ENCODE data around the gene FAM240A. TPM values are rescaled to one million over a fixed set of nuclear protein-coding genes. Genes with fewer than 3 reads are reported as not detected.
A peak's percentile ranks its signal among the peaks of the same experiment; 100 is the strongest.

The FAM240A gene
- total RNA-seq, 2 donors from 2014 or later: not detected

DNA sequence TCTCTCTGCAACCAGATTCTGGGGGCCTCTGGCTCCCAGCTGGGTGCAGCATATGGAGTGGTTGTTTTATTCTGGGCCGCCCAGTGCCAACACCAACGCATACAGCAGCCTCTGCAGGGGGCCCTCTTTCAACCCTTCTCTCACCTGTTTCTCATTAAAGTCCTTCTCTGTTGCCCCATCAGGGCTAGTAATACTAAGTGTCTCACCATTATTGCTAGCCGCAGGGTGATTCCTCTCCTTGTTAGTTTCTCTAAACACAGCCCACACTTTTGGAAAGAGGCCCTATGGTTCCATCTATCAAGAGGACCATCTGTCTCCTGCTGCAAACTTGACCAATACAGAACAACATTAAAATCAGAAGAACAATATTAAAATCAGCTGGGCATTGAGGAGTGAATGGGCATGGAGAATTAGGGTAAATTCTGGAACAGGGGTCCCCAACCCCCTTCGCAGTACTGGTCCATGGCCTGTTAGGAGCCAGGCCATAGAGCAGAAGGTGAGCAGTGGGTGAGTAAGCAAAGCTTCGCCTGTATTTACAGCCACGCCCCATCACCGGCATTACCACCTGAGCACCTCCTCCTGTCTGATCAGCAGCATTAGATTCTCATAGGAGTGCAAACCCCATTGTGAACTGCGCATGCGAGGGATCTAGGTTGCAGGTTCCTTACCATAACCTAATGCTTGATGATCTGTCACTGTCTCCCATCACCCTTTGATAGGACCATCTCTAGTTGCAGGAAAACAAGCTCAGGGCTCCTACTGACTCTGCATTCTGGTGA, 44.6 kb downstream of the FAM240A start:
- no peaks in the 10 kb centered on the region for H3K36me3 ChIP-seq (ENCODE audit: control insufficient read depth, insufficient read depth, low read length)
- H3K9ac ChIP-seq (ENCODE audit: extremely low read depth, low read length, poor library complexity, severe bottlenecking): no peak overlapping the region
- DNase-seq: no peak
- H3K4me1 Mint-ChIP-seq: peaks cover 35% of the 10 kb centered on the region
- H3K4me3 ChIP-seq (ENCODE audit: low read length): no peak overlapping the region
- WGBS, 2 experiments (ENCODE audit: insufficient coverage in 1 of 2, insufficient read length in 1 of 2): 83% methylated on average over 4 to 9 of the region's 9 CpGs
- peaks cover 9% of the 10 kb centered on the region for H3K9me3 Mint-ChIP-seq
- TF ChIP-seq, protein P1, sequence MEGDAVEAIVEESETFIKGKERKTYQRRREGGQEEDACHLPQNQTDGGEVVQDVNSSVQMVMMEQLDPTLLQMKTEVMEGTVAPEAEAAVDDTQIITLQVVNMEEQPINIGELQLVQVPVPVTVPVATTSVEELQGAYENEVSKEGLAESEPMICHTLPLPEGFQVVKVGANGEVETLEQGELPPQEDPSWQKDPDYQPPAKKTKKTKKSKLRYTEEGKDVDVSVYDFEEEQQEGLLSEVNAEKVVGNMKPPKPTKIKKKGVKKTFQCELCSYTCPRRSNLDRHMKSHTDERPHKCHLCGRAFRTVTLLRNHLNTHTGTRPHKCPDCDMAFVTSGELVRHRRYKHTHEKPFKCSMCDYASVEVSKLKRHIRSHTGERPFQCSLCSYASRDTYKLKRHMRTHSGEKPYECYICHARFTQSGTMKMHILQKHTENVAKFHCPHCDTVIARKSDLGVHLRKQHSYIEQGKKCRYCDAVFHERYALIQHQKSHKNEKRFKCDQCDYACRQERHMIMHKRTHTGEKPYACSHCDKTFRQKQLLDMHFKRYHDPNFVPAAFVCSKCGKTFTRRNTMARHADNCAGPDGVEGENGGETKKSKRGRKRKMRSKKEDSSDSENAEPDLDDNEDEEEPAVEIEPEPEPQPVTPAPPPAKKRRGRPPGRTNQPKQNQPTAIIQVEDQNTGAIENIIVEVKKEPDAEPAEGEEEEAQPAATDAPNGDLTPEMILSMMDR (conservative IDR thresholded peaks at IDR 0.05): no peak
- H3K36me3 Mint-ChIP-seq (ENCODE audit: low read depth): no peaks in the 10 kb centered on the region
- peaks cover 2% of the 10 kb centered on the region for H3K27me3 Mint-ChIP-seq (ENCODE audit: insufficient read depth)
- no peaks in the 10 kb centered on the region for H3K27me3 ChIP-seq (ENCODE audit: control insufficient read depth, insufficient read depth, low read length, poor library complexity, severe bottlenecking)
- H3K4me3 Mint-ChIP-seq: no peak overlapping the region
- H3K27ac Mint-ChIP-seq: no peak overlapping the region
- H3K9me3 ChIP-seq (ENCODE audit: control insufficient read depth, low read length): peaks cover 8% of the 10 kb centered on the region
- peaks cover 6% of the 10 kb centered on the region for H3K4me1 ChIP-seq (ENCODE audit: control insufficient read depth, insufficient read depth, low read length)
- no peak overlapping the region for H3K27ac ChIP-seq (ENCODE audit: low read depth, low read length)

DNA sequence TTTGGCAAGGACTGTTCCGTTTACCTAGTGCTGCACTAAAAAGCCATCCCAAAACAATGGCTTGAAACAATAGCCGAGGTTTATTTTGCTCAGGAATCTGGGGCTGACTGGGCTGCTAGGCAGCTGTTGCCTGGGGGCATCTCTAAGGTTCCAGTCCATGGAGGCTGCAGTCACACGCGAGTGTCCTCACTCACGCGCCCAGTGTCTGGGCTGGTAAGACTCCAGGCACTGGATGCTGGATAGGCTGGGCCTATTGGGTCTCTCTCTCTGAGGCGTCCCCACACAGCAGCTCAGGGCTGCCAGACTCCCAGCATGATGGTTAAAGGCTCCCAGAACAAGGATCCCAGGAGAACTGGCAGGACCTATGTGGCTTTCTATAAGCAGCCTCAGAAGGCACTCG, 47.0 kb downstream of the FAM240A start:
- H3K9ac ChIP-seq (ENCODE audit: extremely low read depth, low read length, poor library complexity, severe bottlenecking): no peak overlapping the region
- DNase-seq: peak; percentile 52
- Mint-ChIP-seq H3K4me3 (no peak overlapping the region), H3K36me3 (ENCODE audit: low read depth) (no peaks in the 10 kb centered on the region), H3K27me3 (ENCODE audit: insufficient read depth) (peaks cover 2% of the 10 kb centered on the region), H3K27ac (no peak overlapping the region), H3K4me1 (peaks cover 44% of the 10 kb centered on the region), H3K9me3 (no peaks in the 10 kb centered on the region)
- no peaks in the 10 kb centered on the region for H3K27me3 ChIP-seq (ENCODE audit: control insufficient read depth, insufficient read depth, low read length, poor library complexity, severe bottlenecking)
- peaks cover 9% of the 10 kb centered on the region for H3K4me1 ChIP-seq (ENCODE audit: control insufficient read depth, insufficient read depth, low read length)
- no peaks in the 10 kb centered on the region for H3K36me3 ChIP-seq (ENCODE audit: control insufficient read depth, insufficient read depth, low read length)
- TF ChIP-seq, protein P1 (conservative IDR thresholded peaks at IDR 0.05): no peak
- no peak overlapping the region for H3K27ac ChIP-seq (ENCODE audit: low read depth, low read length)
- WGBS, 2 experiments (ENCODE audit: insufficient coverage in 1 of 2, insufficient read length in 1 of 2): 78 to 82% methylated on average over 8 of the region's 8 CpGs
- H3K9me3 ChIP-seq (ENCODE audit: control insufficient read depth, low read length): no peaks in the 10 kb centered on the region
- no peak overlapping the region for H3K4me3 ChIP-seq (ENCODE audit: low read length)

DNA sequence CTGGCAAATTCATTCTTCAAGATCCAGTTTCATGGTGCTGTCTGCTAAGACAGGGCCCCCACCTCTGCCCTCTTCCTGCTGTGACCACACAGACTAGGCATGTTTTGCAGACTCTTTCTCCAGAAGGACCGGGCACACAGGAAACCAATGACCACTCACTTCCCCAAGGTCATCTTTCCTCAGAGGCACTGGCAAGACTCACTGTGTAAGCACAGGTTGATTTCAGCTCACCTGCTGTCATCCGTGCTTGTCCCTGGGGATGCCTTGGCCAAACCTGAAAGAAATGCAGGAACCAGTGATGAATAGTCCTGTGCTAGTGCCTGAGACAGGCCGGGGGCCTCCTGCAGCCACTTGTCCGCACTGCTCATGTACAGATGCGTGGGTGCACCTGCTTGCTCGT, 47.7 kb downstream of the FAM240A start:
- Histone ChIP-seq H3K9me3 (ENCODE audit: control insufficient read depth, low read length) (no peaks in the 10 kb centered on the region), H3K9ac (ENCODE audit: extremely low read depth, low read length, poor library complexity, severe bottlenecking) (no peak overlapping the region), H3K4me1 (ENCODE audit: control insufficient read depth, insufficient read depth, low read length) (peaks cover 9% of the 10 kb centered on the region), H3K4me3 (ENCODE audit: low read length) (no peak overlapping the region), H3K36me3 (ENCODE audit: control insufficient read depth, insufficient read depth, low read length) (no peaks in the 10 kb centered on the region), H3K27ac (ENCODE audit: low read depth, low read length) (no peak overlapping the region), H3K27me3 (ENCODE audit: control insufficient read depth, insufficient read depth, low read length, poor library complexity, severe bottlenecking) (no peaks in the 10 kb centered on the region)
- peaks cover 44% of the 10 kb centered on the region for H3K4me1 Mint-ChIP-seq
- no peak overlapping the region for H3K4me3 Mint-ChIP-seq
- H3K27me3 Mint-ChIP-seq (ENCODE audit: insufficient read depth): peaks cover 2% of the 10 kb centered on the region
- TF ChIP-seq, protein P1 (conservative IDR thresholded peaks at IDR 0.05): no peak
- WGBS, 2 experiments (ENCODE audit: insufficient coverage in 1 of 2, insufficient read length in 1 of 2): 92 to 100% methylated on average over 6 of the region's 6 CpGs
- no peak overlapping the region for H3K27ac Mint-ChIP-seq
- H3K9me3 Mint-ChIP-seq: no peaks in the 10 kb centered on the region
- no peaks in the 10 kb centered on the region for H3K36me3 Mint-ChIP-seq (ENCODE audit: low read depth)
- peak; percentile 47 for DNase-seq
